22Rv1 (cell line): ENCODE data around the gene ATP2C2.
A peak's percentile ranks its signal among the peaks of the same experiment; 100 is the strongest.

Source experiments
- H3K27ac ChIP-seq: fragments of 450-650 bp; 2 replicates; pipeline ENCODE4 v1.5.1; 2017
- CTCF ChIP-seq: fragments of 450-650 bp; IDR thresholded peaks from 2 replicates; pipeline ENCODE4 v1.5.1; 2017; ENCODE audit warnings: mild to moderate bottlenecking
- ZFX ChIP-seq: fragments of 450-650 bp; IDR thresholded peaks from 2 replicates; pipeline ENCODE4 v1.6.1; 2017; ENCODE audit warnings: antibody characterized with exemption, borderline replicate concordance

The ATP2C2 gene

DNA sequence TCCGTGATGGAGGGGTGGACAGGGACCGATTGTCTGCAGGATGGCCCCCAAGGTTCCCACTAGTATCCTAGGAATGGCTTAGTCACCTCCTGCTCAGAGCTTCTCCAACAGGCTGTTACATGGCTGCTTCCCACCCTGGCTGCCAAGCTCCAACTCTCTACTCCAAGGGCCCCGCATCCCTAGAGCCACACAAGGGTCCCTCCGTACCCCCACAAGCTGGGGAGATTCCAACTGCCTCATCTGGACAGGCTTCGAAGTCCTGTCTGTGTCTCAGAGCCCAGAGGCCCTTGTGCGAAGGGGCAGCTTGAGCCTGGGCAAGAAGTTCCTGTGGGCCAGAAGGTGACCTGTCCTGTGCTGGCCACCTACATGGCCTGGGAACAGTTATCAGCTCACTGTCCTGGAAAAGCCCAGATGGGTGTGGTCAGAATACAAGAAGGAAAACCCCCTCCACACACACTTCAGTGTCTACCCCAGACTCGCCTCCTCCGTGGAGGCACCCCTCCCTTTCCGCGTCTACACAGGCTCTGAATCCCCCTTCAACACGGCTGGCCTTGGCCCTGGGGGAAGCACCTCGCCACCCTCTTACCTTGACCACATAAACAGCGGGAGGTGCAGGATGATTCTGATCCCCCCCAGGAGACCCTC lies 135.5 kb downstream of the ATP2C2 start:
- 0 out of 2 replicates have a peak overlapping the region, but pooled peaks have one; percentile 58 for H3K27ac ChIP-seq
- TF ChIP-seq ZFX (no peak), CTCF (no peak)

DNA sequence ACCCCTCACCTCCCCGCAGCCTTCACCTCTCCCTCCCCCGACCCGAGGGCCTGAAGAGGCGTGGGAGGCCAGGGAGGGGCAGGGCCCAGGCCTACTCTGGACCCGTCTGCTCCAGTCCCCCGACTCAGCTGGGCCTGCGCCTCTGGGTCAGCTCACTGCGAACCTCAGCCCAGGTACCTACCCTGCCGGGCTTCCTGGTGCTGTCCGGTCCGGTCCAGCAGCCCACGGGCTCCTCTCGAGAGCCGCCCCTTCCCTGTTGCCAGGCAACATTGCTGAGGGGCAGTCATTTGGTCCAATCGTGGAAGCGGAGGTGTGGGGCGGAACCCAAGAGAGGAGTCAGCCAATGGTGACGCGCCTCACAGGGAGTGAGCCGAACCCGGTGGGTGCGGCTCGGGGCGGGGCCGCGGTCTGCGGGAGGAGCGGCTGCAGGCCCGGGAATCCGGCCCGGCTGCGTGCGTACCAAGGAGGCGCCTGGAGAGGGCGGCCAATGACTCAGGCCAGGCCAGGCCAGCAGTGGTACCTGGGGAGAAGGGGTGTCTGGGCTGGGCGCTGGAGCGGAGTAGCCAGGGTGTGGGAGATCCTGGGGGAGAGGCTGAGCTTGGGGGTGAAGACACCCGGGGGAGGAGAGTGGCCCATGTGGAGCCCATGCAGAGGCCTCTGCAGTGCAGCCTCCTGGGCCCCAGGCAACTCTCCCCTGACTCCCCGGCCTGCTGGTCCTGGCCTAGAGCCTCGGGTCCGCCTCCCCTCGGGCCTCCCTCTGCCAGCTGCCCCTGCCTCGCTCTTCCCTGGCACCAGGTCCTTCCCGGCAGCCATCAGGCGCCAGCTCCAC lies 136.3 kb downstream of the ATP2C2 start, which contains the start of gene MEAK7:
TSS of gene MEAK7 (minus strand) at position 240 of the 829 bp plus-strand sequence. CDS start 6,573 bp downstream, outside the sequence.
- TF ChIP-seq ZFX: no peak
- TF ChIP-seq CTCF: peak; percentile 14
- peak within 1 kb of the TSS; percentile 58 for H3K27ac ChIP-seq

GRCh38 chr16:84505249-84506187 lies 137.2 kb downstream of the ATP2C2 start:
- H3K27ac ChIP-seq: peak overlapping the region; percentile 58
- TF ChIP-seq CTCF: no peak
- no peak for TF ChIP-seq ZFX

DNA sequence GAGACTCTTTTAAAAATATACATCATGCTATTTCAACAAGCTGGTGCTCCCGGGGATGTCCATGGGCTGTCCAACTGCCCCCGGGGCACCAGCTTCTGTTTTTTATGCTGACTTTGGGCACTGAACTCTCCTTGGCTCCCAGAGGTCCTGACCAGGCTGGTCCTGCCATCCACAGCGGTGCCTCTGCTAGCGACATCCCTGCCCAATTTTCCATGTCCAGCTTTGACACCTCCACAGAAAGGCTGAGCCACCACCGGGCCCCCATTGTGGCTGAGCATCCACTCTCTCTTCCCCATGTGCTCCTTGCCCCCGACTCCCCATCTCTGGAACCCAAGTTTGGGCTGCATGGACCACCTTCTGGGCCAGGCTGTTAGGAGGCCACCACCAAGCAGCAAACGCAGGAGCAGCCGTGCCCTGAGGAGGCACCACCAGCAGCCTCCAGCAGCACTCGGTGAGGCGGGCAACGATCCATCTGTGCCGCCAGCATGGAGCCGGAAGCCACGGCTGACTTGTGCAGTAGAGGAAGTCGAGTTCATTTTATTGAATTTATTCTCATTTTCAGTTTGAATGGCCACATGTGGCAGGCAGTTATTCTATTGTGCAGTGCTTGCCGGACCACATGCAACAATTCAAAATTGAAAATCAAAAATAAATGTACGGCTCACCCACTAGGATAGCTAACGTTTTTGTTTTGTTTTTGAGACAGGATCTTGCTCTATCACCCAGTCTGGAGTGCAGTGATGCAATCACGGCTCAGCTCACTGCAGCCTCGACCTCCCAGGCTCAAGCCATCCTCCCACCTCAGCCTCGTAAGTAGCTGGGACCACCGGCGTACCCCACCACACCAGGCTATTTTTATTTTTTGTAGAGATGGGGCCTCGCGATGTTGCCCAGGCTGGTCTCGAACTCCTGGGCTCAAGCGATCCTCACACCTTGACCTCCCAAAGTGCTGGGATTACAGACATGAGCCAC lies 139.0 kb downstream of the ATP2C2 start:
- TF ChIP-seq ZFX (no peak), CTCF (no peak)
- H3K27ac ChIP-seq: no peak overlapping the region

DNA sequence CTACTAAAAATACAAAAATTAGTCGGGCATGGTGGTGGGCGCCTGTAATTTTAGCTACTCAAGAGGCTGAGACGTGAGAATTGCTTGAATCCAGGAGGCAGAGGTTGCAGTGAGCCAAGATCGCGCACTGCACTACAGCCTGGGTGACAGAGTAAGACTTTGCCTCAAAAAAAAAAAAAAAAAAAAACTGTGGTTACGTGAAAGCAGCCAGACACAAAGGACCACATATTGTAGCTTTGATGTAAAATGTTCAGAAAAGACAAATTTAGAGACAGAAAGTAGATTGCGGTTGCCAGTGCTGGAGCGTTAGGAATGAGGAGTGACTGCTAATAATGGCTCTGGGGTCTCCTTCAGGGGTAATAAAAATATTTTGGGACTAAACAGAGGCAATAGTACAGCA lies 140.2 kb downstream of the ATP2C2 start:
- TF ChIP-seq CTCF (no peak), ZFX (no peak)
- no peak overlapping the region for H3K27ac ChIP-seq
